OCI-LY7 (cell line): ENCODE results near the gene LSAMP.

Experiments
- CTCF ChIP-seq: fragments of 200-600 bp; sonication (generic); conservative IDR thresholded peaks from 2 replicates; pipeline ENCODE4 v1.5.1; 2014; ENCODE audit warnings: mild to moderate bottlenecking, antibody characterized with exemption, low read length, moderate library complexity, mixed read lengths
- EZH2phosphoT487 ChIP-seq: fragments of 200-600 bp; sonication (generic); IDR thresholded peaks from 2 replicates; pipeline ENCODE4 v1.6.1; 2018; ENCODE audit warnings: low read depth, borderline replicate concordance, mild to moderate bottlenecking, mixed run types, antibody characterized with exemption, low read length, moderate library complexity, mixed read lengths

- no peak for TF ChIP-seq CTCF
- TF ChIP-seq EZH2phosphoT487 = no peak
These were observed 145.6 kb downstream of the LSAMP start for GRCh38 chr3:116299646-116300081.
